ENCODE data around the gene EBLN2. TPM values are rescaled to one million over a fixed set of nuclear protein-coding genes. Genes with fewer than 3 reads are reported as not detected.

Gene EBLN2
- total and polyA plus RNA-seq, 2 donors (not counting 3 experiments of a cell fraction or from before 2014, with no cell fraction given), result 2.5 to 7.3 TPM

GRCh38 chr3:73026111-73026759, 35.2 kb upstream of the EBLN2 start:
- peaks cover 3% of the 10 kb centered on the region for H3K9me1 ChIP-seq (replicated peaks; ENCODE audit: control insufficient read depth, extremely low read depth, insufficient read depth, low read length)
- H3K4me1 ChIP-seq (ENCODE audit: control insufficient read depth, extremely low read depth, insufficient read depth, low read length), result peaks cover 19% of the 10 kb centered on the region
- peaks cover 100% of the 10 kb centered on the region for H3K79me2 ChIP-seq (ENCODE audit: control insufficient read depth, insufficient read depth, low read length)
- ChIA-PET CTCF (interaction anchor here (0.6 to 1.8 kb wide), 4 partner anchors 10 to 175 kb away, joined by 3 to 8 read pairs (median 5); no protein-coding TSS in a partner anchor), POLR2A (no interaction called here)
- intact Hi-C loops (cut with micrococcal nuclease), result no loop called here
- H3K36me3 ChIP-seq (ENCODE audit: control insufficient read depth in 2 of 2, extremely low read depth in 1 of 2, insufficient read depth in 2 of 2, low read length in 2 of 2), result no peaks in the 10 kb centered on the region
- TF ChIP-seq MYC (IDR thresholded peaks at IDR 0.05; ENCODE audit: low read depth, low read length) (no peak), JUN (IDR thresholded peaks at IDR 0.05; ENCODE audit: borderline replicate concordance, insufficient read depth, insufficient read length, low read depth) (no peak), POLR2A (IDR thresholded peaks at IDR 0.05; ENCODE audit: low read depth, low read length) (no peak)
- TF ChIP-seq, protein P1, sequence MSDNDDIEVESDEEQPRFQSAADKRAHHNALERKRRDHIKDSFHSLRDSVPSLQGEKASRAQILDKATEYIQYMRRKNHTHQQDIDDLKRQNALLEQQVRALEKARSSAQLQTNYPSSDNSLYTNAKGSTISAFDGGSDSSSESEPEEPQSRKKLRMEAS (IDR thresholded peaks at IDR 0.05; ENCODE audit: insufficient read depth, insufficient read length), result no peak
- dilution Hi-C loops (cut with MboI; ENCODE audit: extremely low pct_ligation_motif_present, low sequenced_read_pairs), result no loop called here
- DNase-seq (ENCODE audit: low read depth, low spot score), result no peak
- peaks cover 35% of the 10 kb centered on the region for H4K20me1 ChIP-seq (replicated peaks; ENCODE audit: control insufficient read depth, extremely low read depth, insufficient read depth, low read length)
- no peak overlapping the region for H3K4me3 ChIP-seq (replicated peaks in 1 of 3; ENCODE audit: insufficient read depth in 1 of 3, low read depth in 1 of 3, low read length in 3 of 3)
- H3K4me2 ChIP-seq (ENCODE audit: insufficient read depth, low read length), result no peak overlapping the region
- BruUV-seq (replicated peaks), result no TSS peak
- no peaks in the 10 kb centered on the region for H3K9me3 ChIP-seq (replicated peaks; ENCODE audit: control insufficient read depth, insufficient read depth, low read length)
- H3K27me3 ChIP-seq (ENCODE audit: control insufficient read depth in 2 of 2, insufficient read depth in 2 of 2, low read length in 2 of 2), result no peaks in the 10 kb centered on the region
- H3K9ac ChIP-seq (replicated peaks; ENCODE audit: extremely low read depth, insufficient read depth, low read length), result no peak overlapping the region
- H2AFZ ChIP-seq (ENCODE audit: low read depth, low read length), result no peak overlapping the region
- FAIRE-seq, result no peak
- no peak overlapping the region for H3K27ac ChIP-seq (ENCODE audit: insufficient read depth, low read depth, low read length)

- H3K9me1 ChIP-seq (replicated peaks; ENCODE audit: control insufficient read depth, extremely low read depth, insufficient read depth, low read length), result peaks cover 3% of the 10 kb centered on the region
- dilution Hi-C loops (cut with MboI; ENCODE audit: extremely low pct_ligation_motif_present, low sequenced_read_pairs), result no loop called here
- ChIA-PET POLR2A (no interaction called here), CTCF (interaction anchor here (0.6 kb wide), 1 partner anchor 28 kb away, joined by 3 read pairs; no protein-coding TSS in a partner anchor)
- no peak overlapping the region for H2AFZ ChIP-seq (ENCODE audit: low read depth, low read length)
- H3K4me1 ChIP-seq (ENCODE audit: control insufficient read depth, extremely low read depth, insufficient read depth, low read length), result peaks cover 19% of the 10 kb centered on the region
- no peak overlapping the region for H3K4me3 ChIP-seq (replicated peaks in 1 of 3; ENCODE audit: insufficient read depth in 1 of 3, low read depth in 1 of 3, low read length in 3 of 3)
- no peak overlapping the region for H3K9ac ChIP-seq (replicated peaks; ENCODE audit: extremely low read depth, insufficient read depth, low read length)
- H3K79me2 ChIP-seq (ENCODE audit: control insufficient read depth, insufficient read depth, low read length), result peaks cover 100% of the 10 kb centered on the region
- no peak overlapping the region for H3K4me2 ChIP-seq (ENCODE audit: insufficient read depth, low read length)
- FAIRE-seq (no peak), DNase-seq (ENCODE audit: low read depth, low spot score) (no peak)
- H3K27me3 ChIP-seq (ENCODE audit: control insufficient read depth in 2 of 2, insufficient read depth in 2 of 2, low read length in 2 of 2), result no peaks in the 10 kb centered on the region
- no peak overlapping the region for H3K27ac ChIP-seq (ENCODE audit: insufficient read depth, low read depth, low read length)
- TF ChIP-seq EZH2 (IDR thresholded peaks at IDR 0.05; ENCODE audit: borderline replicate concordance, low read depth, low read length, severe bottlenecking) (no peak), MYC (IDR thresholded peaks at IDR 0.05; ENCODE audit: low read depth, low read length) (no peak), JUN (IDR thresholded peaks at IDR 0.05; ENCODE audit: borderline replicate concordance, insufficient read depth, insufficient read length, low read depth) (no peak), CTCF (IDR thresholded peaks at IDR 0.05; ENCODE audit: extremely low read depth in 1 of 2, insufficient read depth in 1 of 2, low read depth in 1 of 2, low read length in 2 of 2) (no peak), POLR2AphosphoS5 (IDR thresholded peaks at IDR 0.05; ENCODE audit: insufficient read depth, low read depth, low read length) (no peak), GATA2 (IDR thresholded peaks at IDR 0.05; ENCODE audit: insufficient read depth, insufficient read length, low read depth, low read length) (no peak), FOS (IDR thresholded peaks at IDR 0.05; ENCODE audit: borderline replicate concordance, insufficient read depth, low read length) (no peak), POLR2A (IDR thresholded peaks at IDR 0.05; ENCODE audit: low read depth, low read length) (no peak)
- TF ChIP-seq, protein P1 (IDR thresholded peaks at IDR 0.05; ENCODE audit: insufficient read depth, insufficient read length), result no peak
- H3K36me3 ChIP-seq (ENCODE audit: control insufficient read depth in 2 of 2, extremely low read depth in 1 of 2, insufficient read depth in 2 of 2, low read length in 2 of 2), result no peaks in the 10 kb centered on the region
- peaks cover 32% of the 10 kb centered on the region for H4K20me1 ChIP-seq (replicated peaks; ENCODE audit: control insufficient read depth, extremely low read depth, insufficient read depth, low read length)
- H3K9me3 ChIP-seq (replicated peaks; ENCODE audit: control insufficient read depth, insufficient read depth, low read length), result no peaks in the 10 kb centered on the region
- intact Hi-C loops (cut with micrococcal nuclease), result no loop called here
- no TSS peak for BruUV-seq (replicated peaks)
These were observed 34.7 kb upstream of the EBLN2 start for GRCh38 chr3:73026760-73027113.
